ENCODE results near the gene PCNA.

The PCNA gene

DNA sequence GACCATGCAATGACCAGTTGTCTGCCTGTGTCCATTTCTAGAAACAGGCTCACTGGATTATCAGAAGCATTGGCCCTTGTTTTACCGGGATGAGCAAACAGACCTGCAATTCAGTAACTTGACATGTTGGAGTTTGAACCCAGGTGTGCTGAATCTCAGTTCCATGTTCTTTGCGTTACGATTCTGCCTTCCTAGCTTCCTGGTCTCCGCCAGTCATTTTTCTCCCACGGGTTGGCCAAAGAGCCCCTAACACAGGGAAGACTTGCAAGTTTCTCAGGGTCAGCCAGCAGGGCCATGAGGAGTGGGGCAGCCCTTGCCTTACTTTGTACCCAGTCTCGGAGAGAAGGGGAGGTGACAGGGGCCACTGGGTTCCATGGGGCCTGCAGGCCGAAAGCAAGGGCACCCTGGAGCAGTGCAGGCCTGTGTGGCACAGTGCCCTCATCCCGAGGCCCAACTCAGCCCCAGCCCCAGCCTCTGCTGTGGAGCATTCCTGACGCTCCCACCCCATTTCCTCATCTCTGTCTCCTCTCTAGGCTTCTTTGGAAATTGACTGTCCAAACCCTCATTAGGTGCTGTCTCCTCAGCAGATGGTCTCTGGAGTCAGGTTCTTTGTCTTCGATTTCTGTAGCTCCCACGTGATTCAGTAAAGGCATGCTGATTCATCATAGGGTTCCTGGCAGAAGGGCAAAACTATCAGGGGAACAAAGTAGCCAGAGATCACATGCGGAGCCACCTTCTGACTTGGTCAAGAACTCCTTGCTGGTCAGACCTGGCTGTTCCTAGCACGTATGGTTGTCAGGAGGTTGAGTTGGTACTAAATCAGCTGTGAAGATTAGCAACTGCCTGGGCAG is 30.7 kb upstream of the PCNA start:
- TF ChIP-seq JUND (IDR thresholded peaks at IDR 0.05; ENCODE audit: low read depth) = no peak
- in situ Hi-C loops (cut with HindIII; ENCODE audit: low pct_unique_long_range_greater_than_20kb, low sequenced_read_pairs) = no loop called here
- no peak for DNase-seq (ENCODE audit: low read depth in 1 of 2, low spot score in 1 of 2)

DNA sequence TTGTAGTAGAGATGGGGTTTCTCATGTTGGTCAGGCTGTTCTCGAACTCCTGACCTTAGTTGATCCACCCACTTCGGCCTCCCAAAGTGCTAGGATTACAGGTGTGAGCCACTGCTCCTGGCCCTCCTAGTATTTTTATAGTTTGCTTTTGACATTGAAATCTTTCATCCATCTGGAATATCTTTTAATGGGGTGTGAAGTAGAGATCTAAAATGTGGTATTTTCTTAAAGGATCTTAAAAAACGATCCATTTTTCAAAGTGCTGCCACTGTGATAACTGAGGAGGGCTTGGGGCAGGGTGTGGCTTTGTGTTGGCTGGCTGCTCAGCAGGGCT is 30.1 kb upstream of the PCNA start:
- no peak for TF ChIP-seq JUND (IDR thresholded peaks at IDR 0.05; ENCODE audit: low read depth)
- in situ Hi-C loops (cut with HindIII; ENCODE audit: low pct_unique_long_range_greater_than_20kb, low sequenced_read_pairs) = no loop called here
- no peak for DNase-seq (ENCODE audit: low read depth in 1 of 2, low spot score in 1 of 2)

DNA sequence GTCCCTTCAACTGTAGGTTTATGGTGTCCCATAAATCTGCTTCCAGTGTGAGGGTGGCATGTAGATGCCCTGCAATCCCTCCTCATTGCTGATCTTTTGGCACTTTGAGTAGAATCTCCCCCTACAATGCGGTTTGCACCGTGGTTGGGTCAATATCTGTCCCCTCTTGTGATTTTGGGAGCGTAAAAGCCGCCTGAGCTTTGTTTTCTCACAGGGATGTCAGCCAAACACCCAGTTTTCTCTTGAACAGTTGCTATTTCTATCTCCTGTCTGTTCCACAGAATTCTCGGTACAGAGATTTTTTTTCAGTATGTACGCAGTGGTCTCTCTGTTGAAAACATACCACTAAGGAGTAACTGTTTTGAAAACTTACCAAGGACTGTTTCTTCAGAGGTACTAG is 28.8 kb upstream of the PCNA start:
- TF ChIP-seq JUND (IDR thresholded peaks at IDR 0.05; ENCODE audit: low read depth) = no peak
- no peak for DNase-seq (ENCODE audit: low read depth in 1 of 2, low spot score in 1 of 2)
- in situ Hi-C loops (cut with HindIII; ENCODE audit: low pct_unique_long_range_greater_than_20kb, low sequenced_read_pairs) = no loop called here

DNA sequence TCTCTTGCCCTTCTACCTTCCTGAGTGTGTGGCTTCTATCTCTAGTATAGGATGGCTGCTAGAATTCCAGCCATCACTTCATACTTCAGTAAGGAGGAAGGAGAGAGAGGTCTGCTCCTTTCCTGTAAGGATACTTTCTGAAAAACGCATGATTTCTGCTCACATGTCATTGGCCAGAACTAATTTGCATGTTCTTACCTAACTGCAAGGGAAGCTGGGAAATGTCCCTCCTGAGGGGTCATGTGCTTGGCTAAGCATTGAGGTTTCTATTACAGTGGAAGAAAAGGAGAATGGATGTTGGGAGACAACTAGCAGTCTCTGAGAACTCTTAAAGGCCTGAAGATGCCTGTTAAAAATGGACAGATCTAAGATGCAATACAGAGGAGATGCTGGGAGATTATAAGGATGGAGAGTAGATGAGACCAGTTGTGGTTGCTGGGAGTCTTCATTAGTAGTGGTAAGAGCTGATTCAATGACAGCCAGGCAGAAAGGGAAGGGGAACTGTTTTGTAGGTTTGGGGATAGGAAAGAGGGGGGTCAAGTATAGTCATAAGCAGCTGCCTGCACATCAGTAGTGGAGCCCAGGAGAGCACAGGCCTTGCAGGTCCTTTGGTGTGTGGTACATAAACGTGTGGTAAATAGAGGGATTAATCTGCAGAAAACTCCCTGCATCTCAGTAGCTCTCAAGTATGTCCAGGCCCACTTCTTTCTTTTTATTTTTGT is 27.3 kb upstream of the PCNA start:
- no peak for TF ChIP-seq JUND (IDR thresholded peaks at IDR 0.05; ENCODE audit: low read depth)
- DNase-seq (ENCODE audit: low read depth in 1 of 2, low spot score in 1 of 2) = no peak
- in situ Hi-C loops (cut with HindIII; ENCODE audit: low pct_unique_long_range_greater_than_20kb, low sequenced_read_pairs) = no loop called here

DNA sequence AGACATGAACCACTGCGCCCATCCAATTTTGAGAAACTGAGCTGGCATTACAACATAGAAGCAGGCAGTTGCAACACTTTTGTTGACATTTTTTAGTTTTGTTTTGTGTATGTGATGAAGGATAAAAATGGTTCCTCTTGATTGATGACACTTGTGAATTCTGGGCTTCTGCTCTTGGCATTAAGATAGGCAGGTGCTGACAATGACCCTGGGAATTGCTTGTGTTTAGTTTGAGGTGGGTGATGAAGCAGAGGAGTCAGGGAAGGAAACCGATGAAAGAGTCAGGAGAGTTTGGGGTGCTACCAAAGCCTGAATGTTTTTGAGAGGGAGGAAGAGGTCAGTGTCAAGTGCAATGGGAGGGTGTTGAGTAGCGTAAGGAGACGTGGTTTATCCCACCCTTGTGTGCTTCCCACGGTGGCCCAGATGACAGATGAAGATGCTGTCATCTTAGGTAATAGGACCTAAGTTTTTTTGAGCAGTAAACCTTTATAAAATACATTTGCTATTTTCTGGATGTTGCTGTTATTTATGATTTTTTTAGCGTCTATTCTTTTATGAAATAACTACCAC is 26.4 kb upstream of the PCNA start:
- no peak for DNase-seq (ENCODE audit: low read depth in 1 of 2, low spot score in 1 of 2)
- TF ChIP-seq JUND (IDR thresholded peaks at IDR 0.05; ENCODE audit: low read depth) = no peak
- in situ Hi-C loops (cut with HindIII; ENCODE audit: low pct_unique_long_range_greater_than_20kb, low sequenced_read_pairs) = no loop called here

DNA sequence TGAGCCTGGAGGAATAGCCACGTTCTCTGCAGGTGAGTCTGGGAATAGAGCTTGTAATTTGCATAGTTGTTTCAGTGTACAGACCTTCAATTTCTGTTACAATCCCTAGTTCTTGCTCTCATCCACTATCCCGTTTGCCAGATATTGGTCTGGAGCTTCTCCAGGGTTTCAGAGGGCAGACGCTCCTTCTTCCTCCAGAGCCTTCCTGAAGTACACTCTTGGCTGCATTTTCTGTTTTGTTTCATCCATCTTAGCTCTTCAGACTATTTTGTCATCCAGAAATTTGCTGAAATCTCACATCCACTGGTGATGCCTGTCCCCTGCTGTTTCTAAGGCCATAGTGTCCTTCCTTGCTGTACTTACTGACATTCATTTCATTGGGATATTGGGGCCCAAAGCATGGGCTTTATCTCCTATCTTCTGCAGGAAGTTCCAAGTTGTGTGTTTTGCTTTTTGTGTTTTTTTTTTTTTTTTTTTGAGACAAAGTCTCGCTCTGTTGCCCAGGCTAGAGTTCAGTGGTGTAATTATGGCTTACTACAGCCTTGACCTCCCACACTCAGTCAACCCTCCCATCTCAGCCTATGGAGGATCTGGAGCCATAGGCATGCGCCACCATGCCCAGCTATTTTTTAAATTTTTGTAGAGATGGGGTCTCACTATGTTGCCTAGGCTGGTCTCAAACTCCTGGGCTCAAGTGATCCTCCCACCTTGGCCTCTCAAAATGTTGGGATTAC is 25.8 kb upstream of the PCNA start:
- no peak for DNase-seq (ENCODE audit: low read depth in 1 of 2, low spot score in 1 of 2)
- in situ Hi-C loops (cut with HindIII; ENCODE audit: low pct_unique_long_range_greater_than_20kb, low sequenced_read_pairs) = no loop called here
- TF ChIP-seq JUND (IDR thresholded peaks at IDR 0.05; ENCODE audit: low read depth) = no peak

DNA sequence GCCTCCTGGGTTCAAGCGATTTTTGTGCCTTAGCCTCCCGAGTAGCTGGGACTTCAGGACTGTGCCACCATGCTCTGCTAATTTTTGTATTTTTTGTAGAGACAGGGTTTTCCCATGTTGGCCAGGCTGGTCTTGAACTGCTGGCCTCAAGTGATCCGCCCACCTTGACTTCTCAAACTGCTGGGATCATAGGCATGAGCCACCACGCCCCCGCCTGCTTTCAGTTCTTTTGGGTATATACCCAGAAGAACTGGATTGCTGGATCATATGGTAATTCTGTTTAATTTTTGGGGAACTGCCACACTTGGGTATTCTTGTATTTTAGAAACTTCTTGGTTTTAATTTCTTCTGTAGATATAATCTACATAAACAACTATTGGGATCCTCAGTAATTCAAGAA is 24.1 kb upstream of the PCNA start:
- TF ChIP-seq JUND (IDR thresholded peaks at IDR 0.05; ENCODE audit: low read depth) = no peak
- DNase-seq (ENCODE audit: low read depth in 1 of 2, low spot score in 1 of 2) = no peak
- in situ Hi-C loops (cut with HindIII; ENCODE audit: low pct_unique_long_range_greater_than_20kb, low sequenced_read_pairs) = no loop called here

DNA sequence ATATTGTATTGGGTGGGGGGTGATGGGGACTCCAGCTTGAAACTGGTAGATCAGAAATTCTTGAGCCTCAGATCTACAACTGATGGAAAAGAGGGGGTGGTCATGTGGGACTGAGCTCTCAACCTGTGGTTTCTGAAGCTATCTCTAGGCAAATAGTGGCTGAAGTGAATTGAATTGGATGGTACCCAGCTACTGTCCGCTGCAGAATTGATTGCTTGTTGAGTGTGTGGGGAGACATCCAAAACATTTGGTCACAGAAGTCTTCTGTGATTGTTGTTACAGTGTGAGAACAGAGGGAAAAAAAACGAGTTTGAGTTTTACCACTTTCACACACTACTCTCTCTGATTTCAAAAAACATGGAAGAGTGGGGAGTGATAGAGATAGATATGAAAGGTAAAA is 21.9 kb upstream of the PCNA start:
- DNase-seq (ENCODE audit: low read depth in 1 of 2, low spot score in 1 of 2) = no peak
- in situ Hi-C loops (cut with HindIII; ENCODE audit: low pct_unique_long_range_greater_than_20kb, low sequenced_read_pairs) = no loop called here
- TF ChIP-seq JUND (IDR thresholded peaks at IDR 0.05; ENCODE audit: low read depth) = no peak

DNA sequence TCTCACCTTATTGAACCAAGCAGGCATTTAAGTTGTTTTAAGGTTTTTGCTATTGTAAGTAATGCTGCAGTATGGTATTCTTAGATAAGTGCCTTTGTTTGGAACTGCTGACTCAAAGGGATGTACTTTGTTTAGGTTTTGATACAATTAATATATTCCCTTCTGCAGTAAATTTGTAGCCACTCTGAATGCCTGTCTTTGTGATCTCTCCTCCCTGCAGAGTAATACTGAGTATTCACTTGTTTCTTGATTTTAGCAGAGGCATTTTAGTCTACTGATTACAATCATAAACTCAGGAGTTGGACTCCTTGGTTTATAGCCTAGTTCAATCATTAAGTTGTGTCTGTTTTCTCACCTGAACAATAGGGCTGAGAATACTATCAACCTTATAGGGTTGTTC is 20.4 kb upstream of the PCNA start:
- no peak for DNase-seq (ENCODE audit: low read depth in 1 of 2, low spot score in 1 of 2)
- TF ChIP-seq JUND (IDR thresholded peaks at IDR 0.05; ENCODE audit: low read depth) = no peak
- in situ Hi-C loops (cut with HindIII; ENCODE audit: low pct_unique_long_range_greater_than_20kb, low sequenced_read_pairs) = no loop called here

DNA sequence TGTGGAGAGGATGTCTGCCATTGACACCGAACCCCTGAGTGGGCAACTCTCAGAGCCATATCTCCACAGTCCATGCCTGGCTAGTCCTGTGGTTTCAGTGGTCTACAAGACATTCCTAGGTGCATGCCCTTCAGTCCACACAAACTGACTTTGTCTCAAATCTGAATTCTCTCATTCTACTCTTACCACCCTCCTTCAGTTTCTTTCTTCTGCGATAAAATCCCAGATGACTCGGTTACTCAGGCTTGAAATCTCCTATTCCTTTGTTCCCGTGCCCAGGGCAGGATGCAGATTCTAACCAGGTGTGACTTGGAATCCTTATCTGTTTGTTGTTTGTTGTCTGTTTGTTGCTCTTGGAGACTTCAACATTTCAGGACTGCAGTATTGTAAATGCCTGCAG is 16.3 kb upstream of the PCNA start:
- in situ Hi-C loops (cut with HindIII; ENCODE audit: low pct_unique_long_range_greater_than_20kb, low sequenced_read_pairs) = no loop called here
- no peak for DNase-seq (ENCODE audit: low read depth in 1 of 2, low spot score in 1 of 2)
- no peak for TF ChIP-seq JUND (IDR thresholded peaks at IDR 0.05; ENCODE audit: low read depth)

DNA sequence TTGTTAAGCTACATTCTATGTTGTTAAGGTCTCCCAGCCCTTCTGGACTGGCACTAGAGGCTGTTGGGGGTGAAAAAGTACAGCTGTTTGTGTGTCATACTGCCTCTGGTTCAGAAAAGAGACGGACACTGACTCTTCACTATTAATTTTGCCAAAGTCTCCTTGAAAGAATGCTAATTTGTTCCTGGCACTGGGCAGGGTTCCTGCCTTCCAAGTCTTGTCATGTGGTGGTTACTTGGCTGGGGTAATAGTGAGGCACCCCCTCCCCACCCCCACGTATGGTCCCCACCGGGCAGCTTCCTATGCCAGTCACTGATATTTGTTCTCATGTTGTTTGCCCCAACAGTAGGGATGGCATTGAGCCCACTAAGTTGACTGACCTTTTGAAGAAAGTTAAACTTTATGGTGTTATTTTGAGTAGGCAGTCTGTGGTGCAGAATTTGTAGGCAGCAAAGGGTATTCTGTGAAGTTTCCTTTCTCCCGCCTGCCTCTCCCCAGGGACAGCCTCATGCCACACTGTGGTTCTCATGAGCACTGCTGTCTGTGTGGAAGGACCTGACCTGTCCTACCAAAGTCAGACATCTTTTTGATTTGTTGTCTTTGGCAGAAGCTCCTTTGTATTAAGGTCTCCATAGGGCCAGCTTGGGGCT is 15.7 kb upstream of the PCNA start:
- no peak for DNase-seq (ENCODE audit: low read depth in 1 of 2, low spot score in 1 of 2)
- in situ Hi-C loops (cut with HindIII; ENCODE audit: low pct_unique_long_range_greater_than_20kb, low sequenced_read_pairs) = no loop called here
- TF ChIP-seq JUND (IDR thresholded peaks at IDR 0.05; ENCODE audit: low read depth) = no peak

DNA sequence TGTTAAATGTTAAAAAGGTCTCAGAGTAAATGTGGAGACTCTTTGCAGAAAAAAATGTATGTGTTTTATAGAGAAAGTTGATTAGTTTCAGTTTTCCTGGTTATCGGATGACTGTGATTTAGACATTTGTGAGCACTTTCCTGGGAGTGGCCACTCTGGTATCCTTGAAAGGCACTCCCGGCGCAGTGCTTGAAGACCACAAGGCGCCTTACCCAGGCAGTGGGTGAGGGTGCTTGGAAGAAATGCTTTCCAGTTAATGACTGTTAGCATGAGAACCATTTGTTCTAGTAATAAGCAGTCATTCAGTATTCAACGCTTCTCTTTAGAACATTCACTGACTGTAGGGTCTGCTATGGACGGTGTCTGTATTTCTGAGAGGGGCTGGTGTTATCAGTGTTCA is 14.2 kb upstream of the PCNA start:
- no peak for DNase-seq (ENCODE audit: low read depth in 1 of 2, low spot score in 1 of 2)
- in situ Hi-C loops (cut with HindIII; ENCODE audit: low pct_unique_long_range_greater_than_20kb, low sequenced_read_pairs) = no loop called here
- TF ChIP-seq JUND (IDR thresholded peaks at IDR 0.05; ENCODE audit: low read depth) = no peak
